Measurements from ENCODE around the gene CRMP1. TPM values are rescaled to one million over a fixed set of nuclear protein-coding genes. Genes with fewer than 3 reads are reported as not detected.

The CRMP1 gene
- total RNA-seq, 1 donor: under 0.01 TPM

- DNase-seq (ENCODE audit: insufficient read length, low spot score, missing footprints): no peak
Observed at GRCh38 chr4:5882947-5883346, 9.9 kb downstream of the CRMP1 start.

GRCh38 chr4:5881340-5881739 lies 11.5 kb downstream of the CRMP1 start:
- no peaks in the 10 kb centered on the region for H3K79me2 ChIP-seq (ENCODE audit: insufficient read depth, low read length)
- no peaks in the 10 kb centered on the region for H4K20me1 ChIP-seq (ENCODE audit: insufficient read depth, low read length)
- no peak for TF ChIP-seq CTCF (IDR thresholded peaks at IDR 0.05; ENCODE audit: extremely low read depth, low read depth, low read length)
- peaks cover 5% of the 10 kb centered on the region for H3K27me3 ChIP-seq (ENCODE audit: insufficient read depth, low read length)
- DNase-seq (ENCODE audit: insufficient read length, low spot score, missing footprints): no peak
- no peak overlapping the region for H3K4me3 ChIP-seq (ENCODE audit: insufficient read depth, low read length)
- no peaks in the 10 kb centered on the region for H3K36me3 ChIP-seq (ENCODE audit: insufficient read depth, low read length)
- no peaks in the 10 kb centered on the region for H3K9me3 ChIP-seq (ENCODE audit: low read depth, low read length)
- H3K27ac ChIP-seq (ENCODE audit: low read depth, low read length): no peak overlapping the region
- no peak overlapping the region for H3K4me2 ChIP-seq (ENCODE audit: insufficient read depth, low read length)
- no peak overlapping the region for H2AFZ ChIP-seq (ENCODE audit: low read length)
- H3K4me1 ChIP-seq (ENCODE audit: insufficient read depth, low read length): no peaks in the 10 kb centered on the region

More at GRCh38 chr4:5882947-5883346, 9.9 kb downstream of the CRMP1 start:
- H3K4me2 ChIP-seq (ENCODE audit: insufficient read depth, low read length): no peak overlapping the region
- H3K27ac ChIP-seq (ENCODE audit: low read depth, low read length): no peak overlapping the region
- H4K20me1 ChIP-seq (ENCODE audit: insufficient read depth, low read length): no peaks in the 10 kb centered on the region
- no peaks in the 10 kb centered on the region for H3K4me1 ChIP-seq (ENCODE audit: insufficient read depth, low read length)
- H2AFZ ChIP-seq (ENCODE audit: low read length): no peak overlapping the region
- peaks cover 12% of the 10 kb centered on the region for H3K27me3 ChIP-seq (ENCODE audit: insufficient read depth, low read length)
- H3K4me3 ChIP-seq (ENCODE audit: insufficient read depth, low read length): no peak overlapping the region
- TF ChIP-seq CTCF (IDR thresholded peaks at IDR 0.05; ENCODE audit: extremely low read depth, low read depth, low read length): no peak
- H3K36me3 ChIP-seq (ENCODE audit: insufficient read depth, low read length): no peaks in the 10 kb centered on the region
- H3K79me2 ChIP-seq (ENCODE audit: insufficient read depth, low read length): no peaks in the 10 kb centered on the region
- H3K9me3 ChIP-seq (ENCODE audit: low read depth, low read length): no peaks in the 10 kb centered on the region

GRCh38 chr4:5878359-5878758 lies 14.5 kb downstream of the CRMP1 start:
- H3K4me2 ChIP-seq (ENCODE audit: insufficient read depth, low read length): no peak overlapping the region
- no peak overlapping the region for H2AFZ ChIP-seq (ENCODE audit: low read length)
- H3K27me3 ChIP-seq (ENCODE audit: insufficient read depth, low read length): peaks cover 4% of the 10 kb centered on the region
- no peak for TF ChIP-seq CTCF (IDR thresholded peaks at IDR 0.05; ENCODE audit: extremely low read depth, low read depth, low read length)
- peak; percentile 48 for DNase-seq (ENCODE audit: insufficient read length, low spot score, missing footprints)
- no peaks in the 10 kb centered on the region for H3K9me3 ChIP-seq (ENCODE audit: low read depth, low read length)
- H3K27ac ChIP-seq (ENCODE audit: low read depth, low read length): no peak overlapping the region
- H3K79me2 ChIP-seq (ENCODE audit: insufficient read depth, low read length): no peaks in the 10 kb centered on the region
- H4K20me1 ChIP-seq (ENCODE audit: insufficient read depth, low read length): no peaks in the 10 kb centered on the region
- no peaks in the 10 kb centered on the region for H3K4me1 ChIP-seq (ENCODE audit: insufficient read depth, low read length)
- H3K4me3 ChIP-seq (ENCODE audit: insufficient read depth, low read length): no peak overlapping the region
- H3K36me3 ChIP-seq (ENCODE audit: insufficient read depth, low read length): no peaks in the 10 kb centered on the region

GRCh38 chr4:5877392-5877791 lies 15.5 kb downstream of the CRMP1 start:
- Histone ChIP-seq H3K4me1 (ENCODE audit: insufficient read depth, low read length) (no peaks in the 10 kb centered on the region), H3K4me2 (ENCODE audit: insufficient read depth, low read length) (no peak overlapping the region), H3K36me3 (ENCODE audit: insufficient read depth, low read length) (no peaks in the 10 kb centered on the region), H3K27ac (ENCODE audit: low read depth, low read length) (no peak overlapping the region), H3K27me3 (ENCODE audit: insufficient read depth, low read length) (peaks cover 4% of the 10 kb centered on the region), H3K79me2 (ENCODE audit: insufficient read depth, low read length) (no peaks in the 10 kb centered on the region), H3K4me3 (ENCODE audit: insufficient read depth, low read length) (no peak overlapping the region), H2AFZ (ENCODE audit: low read length) (no peak overlapping the region), H4K20me1 (ENCODE audit: insufficient read depth, low read length) (no peaks in the 10 kb centered on the region), H3K9me3 (ENCODE audit: low read depth, low read length) (no peaks in the 10 kb centered on the region)
- TF ChIP-seq CTCF (IDR thresholded peaks at IDR 0.05; ENCODE audit: extremely low read depth, low read depth, low read length): no peak
- no peak for DNase-seq (ENCODE audit: insufficient read length, low spot score, missing footprints)
